NAMALWA (cell line): ENCODE results near the gene ZNF559.
"Not testable (repeated sequence)": the region's sequence is repeated elsewhere in the genome, so short reads cannot be mapped to it uniquely, and the experiment has no call there.

Experiments
- DNase-seq: peaks from one replicate; pipeline ENCODE4 v3.0.0-alpha.2; 2015; ENCODE audit warnings: low spot score

ZNF559 gene

DNA sequence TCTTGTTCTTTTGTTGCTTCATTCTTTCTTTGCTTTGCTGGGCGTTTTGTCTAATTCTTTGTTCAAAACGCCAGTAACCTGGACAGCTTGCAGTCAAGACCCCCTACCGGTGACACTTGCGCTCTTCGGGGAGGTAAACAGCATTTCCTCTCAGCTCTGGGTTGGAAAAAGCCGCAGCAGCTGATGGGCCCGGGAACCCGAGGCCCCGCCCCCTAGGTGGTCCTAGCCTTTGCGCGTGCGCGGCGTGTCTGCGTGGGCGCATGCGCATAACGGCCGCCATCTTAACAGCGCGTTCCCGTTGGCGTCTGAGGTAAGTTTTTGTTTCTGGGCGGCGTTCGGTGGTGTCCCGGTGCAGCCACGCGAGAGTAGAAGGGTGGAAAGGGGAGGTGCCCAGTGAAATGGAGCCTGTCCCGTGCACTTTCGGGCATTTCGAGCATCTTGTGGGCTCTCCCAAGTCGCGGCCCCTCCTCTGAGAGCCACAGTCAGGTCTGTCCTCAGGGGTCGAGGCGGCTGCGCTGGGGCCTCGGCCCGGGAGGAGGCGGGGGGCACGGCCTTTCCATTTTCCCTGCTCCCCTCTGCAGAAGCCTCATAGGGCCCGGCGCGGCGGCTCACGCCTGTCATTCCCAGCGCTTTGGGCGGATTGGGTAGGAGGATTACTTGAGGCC lies at the start of gene ZNF559:
TSS of gene ZNF559 (plus strand) at position 261 of the 665 bp plus-strand sequence. CDS start 14,371 bp downstream, outside the sequence.
- DNase-seq: peak; percentile 97

DNA sequence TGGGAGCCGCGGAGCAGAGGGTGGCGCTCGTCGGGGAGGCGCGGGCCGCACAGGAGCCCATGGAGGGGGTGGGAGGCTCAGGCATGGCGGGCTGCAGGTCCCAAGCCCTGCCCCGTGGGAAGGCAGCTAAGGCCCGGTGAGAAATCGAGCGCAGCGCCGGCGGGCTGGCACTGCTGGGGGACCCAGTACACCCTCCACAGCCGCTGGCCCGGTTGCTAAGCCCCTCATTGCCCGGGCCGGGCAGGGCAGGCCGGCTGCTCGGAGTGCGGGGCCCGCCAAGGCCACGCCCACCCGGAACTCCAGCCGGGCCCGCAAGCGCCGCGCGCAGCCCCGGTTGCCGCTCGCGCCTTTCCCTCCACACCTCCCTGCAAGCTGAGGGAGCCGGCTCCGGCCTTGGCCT lies 40.5 kb upstream of the ZNF559 start:
- DNase-seq: not testable (repeated sequence)

DNA sequence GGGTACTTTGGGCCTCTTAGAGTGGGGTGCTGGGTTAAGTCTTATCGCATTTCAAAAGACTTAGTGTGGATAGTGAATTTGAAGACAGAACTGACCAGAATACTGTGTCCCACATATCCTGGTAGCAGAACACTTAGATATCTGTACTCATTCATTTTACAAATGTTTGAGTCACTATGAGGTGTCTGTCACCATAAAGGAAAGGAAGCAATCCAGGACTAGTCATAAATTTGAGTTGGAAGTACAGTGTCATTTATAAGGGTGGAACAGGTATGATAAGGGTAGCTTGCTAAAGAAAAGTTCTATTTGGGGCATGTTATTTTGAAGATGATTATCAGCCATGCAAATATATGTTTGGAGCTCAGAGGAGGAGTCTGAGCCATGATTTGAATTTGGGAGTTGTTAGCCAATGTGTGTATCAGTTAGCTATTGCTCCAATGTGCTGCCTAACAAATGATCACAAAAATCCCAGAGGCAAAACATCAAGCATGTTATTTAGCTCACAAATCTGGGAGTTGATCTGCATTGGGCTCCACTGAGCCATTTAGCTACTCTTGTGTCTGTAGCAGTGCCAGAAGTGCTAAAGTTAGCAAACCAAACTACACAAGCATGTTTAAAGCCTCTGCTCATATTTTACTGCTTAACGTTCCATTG lies 34.6 kb upstream of the ZNF559 start:
- no peak for DNase-seq

DNA sequence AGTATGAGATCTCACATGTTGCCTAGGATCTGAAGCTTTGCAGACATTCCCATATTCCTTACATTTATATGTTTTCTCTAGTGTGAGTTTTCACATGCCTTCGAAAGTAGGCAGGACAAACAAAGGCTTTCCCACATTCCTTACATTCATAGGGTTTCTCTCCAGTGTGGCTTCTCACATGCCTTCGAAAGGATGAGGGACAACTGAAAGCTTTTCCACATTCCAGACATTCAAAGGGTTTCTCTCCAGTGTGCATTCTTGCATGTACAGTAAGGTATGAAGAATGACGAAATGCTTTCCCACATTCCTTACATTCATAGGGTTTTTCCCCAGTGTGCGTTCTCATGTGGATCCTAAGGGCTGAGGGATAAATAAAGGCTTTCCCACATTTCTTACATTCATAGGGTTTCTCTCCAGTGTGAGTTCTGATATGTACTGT lies 28.5 kb upstream of the ZNF559 start:
- DNase-seq: no peak

DNA sequence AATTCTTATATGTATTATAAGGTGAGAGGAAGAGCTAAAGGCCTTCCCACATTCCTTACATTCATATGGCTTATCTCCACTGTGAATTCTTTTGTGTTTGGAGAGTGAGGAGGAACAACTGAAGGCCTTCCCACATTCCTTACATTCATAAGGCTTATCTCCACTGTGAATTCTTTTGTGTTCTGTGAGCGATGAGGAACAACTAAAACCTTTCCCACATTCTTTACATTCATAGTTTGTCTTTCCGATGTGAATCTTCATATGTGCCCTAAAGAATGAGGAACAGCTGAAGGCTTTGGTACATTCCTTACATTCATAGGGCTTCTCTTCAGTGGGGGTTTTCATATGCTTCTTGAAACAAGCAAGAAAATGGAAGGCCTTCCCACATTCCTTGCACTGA lies 27.6 kb upstream of the ZNF559 start:
- DNase-seq: no peak

DNA sequence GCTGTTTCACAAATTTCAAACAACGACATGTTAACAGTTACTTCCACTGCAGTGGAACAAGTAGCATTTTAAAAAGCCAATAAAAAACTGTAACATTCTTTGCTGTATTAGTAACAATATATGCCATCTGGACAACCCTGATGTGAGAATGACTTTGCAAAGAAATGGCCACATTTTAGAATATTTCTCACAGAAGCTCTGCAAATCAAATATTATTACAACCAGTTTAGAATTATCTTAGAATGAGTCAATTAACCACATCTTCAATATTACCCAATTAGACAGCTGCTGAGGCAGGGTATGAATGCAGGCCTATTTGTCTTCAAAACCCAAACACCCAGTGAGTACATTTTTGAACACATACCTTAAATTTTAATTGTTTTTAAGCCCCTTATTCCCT lies 17.5 kb upstream of the ZNF559 start:
- DNase-seq: no peak

DNA sequence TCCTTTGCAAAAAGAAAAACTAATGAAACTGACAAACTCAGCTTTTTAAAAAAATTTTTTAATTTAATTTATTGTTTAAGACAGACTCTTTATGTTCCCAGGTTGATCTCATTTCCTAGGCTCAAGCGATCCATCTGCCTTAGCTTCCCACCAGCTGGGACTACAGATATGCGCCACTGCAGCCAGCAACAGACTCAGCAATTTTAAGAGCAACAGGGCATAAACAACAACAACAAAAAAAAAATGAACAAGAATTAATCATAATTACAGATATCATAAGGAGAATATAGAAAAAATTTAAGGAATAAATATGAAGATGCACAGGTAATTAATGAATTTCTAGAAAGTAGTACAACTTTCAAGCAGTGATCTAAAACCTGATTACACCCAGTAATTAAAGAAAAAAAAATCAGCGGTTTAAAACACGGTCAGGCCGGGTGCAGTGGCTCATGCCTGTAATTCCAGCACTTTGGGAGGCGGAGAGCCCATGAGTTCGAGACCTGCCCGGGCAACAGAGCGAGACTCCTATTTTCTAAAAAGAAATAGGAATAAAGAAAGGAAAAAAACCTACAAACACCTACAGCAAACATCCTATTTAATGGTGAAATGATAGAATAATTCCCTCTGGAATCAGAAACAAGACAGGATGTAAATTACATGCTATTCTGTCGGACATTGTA lies 15.7 kb upstream of the ZNF559 start:
- DNase-seq: no peak

DNA sequence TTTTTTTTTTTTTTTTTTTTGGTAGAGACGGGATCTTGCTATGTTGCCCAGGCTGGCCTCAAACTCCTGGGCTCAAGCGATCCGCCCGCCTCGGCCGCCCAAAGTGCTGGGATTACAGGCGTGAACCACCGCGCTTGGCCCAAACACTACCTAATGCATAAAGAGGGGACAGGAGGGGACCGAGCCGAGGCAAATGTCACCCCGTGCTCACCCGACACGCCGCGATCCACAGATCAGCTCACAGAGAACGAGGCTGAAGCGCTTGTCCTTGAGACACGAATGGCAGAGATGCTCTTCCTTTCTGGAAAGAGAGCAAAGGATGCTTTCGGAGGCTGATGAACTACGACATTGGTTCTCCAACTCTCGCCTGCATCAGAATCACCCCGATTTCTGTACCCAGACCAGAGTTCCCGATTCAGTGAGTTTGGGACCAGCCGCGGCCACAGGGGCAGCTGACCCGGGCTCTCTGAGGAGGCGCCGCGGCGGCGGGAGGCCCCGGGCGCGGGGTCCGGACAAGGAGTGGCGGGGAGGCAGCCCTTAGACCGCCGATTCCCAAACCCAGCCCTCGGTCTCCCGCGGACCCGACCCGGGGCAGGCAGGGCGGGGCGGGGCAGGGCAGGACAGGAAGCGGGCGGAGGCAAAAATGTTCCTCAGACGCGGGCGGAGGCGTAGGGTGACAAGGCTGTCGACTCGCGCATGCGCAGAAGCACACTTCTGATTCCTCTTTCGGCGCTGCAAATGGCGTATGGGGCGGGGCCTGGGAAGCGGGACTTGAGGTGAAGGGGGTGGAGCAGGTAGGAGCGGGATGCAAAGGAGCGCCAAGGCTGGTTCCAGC lies 14.6 kb upstream of the ZNF559 start, which contains the start of gene ZNF699:
TSS of gene ZNF699 (minus strand) at position 700 of the 835 bp plus-strand sequence. CDS start 4,719 bp downstream, outside the sequence.
- peak; percentile 98 for DNase-seq

DNA sequence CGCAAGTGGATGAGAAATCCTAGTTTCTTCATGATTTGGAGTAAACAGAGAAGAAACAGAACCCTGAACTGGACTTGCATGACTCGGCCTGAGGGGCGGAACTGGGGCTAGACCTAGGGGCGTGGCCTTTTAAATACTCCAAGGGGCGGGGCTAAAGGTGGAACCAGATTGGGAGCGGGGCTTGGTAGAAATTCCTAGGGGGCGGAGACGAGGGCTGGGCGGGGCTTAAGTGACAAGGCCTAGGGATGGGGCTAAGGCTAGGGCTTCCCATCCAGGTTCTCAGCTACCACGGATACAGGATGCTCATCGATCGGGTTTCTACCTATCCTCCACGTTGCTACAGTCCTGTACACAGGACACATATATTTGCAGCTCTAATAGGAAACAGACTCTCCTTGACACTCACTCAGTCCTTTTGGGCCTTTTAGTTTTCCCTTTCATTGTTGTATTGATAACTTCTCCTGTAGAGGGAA lies 14.0 kb upstream of the ZNF559 start:
- no peak for DNase-seq

DNA sequence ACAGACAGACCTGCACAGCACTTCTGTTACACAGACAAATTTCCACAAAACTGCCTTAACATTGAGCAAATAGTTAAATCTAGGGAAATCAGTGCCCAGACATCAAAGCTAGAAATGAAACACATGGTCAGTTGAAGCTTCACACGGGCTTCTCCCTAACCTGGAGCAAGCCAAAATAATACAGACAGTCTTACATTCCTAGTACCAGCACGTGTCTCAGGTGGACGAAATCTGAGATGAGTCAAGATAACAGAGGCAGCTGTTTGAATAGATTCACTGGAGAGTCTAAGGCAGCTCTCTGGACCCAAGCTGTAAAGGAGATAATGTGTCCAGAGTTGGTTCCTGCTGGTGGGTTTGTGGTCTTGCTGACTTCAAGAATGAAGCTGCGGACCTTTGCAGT lies 10.2 kb upstream of the ZNF559 start:
- DNase-seq: no peak

DNA sequence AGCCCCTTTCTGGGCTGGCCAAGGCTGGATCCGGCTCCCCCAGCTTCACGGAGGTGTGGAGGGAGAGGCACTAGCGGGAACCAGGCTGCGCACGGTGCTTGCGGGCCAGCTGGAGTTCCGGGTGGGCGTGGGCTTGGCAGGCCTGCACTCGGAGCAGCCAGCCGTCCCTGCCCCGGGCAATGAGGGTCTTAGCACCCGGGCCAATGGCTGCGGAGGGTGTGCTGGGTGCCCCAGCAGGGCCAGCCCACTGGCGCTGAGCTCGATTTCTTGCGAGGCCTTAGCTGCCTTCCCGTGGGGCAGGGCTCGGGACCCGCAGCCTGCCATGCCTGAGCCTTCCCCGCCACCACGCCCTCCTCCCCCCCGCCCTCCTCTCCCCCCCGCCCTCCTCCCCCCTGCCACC lies 2.6 kb upstream of the ZNF559 start:
- DNase-seq: no peak

DNA sequence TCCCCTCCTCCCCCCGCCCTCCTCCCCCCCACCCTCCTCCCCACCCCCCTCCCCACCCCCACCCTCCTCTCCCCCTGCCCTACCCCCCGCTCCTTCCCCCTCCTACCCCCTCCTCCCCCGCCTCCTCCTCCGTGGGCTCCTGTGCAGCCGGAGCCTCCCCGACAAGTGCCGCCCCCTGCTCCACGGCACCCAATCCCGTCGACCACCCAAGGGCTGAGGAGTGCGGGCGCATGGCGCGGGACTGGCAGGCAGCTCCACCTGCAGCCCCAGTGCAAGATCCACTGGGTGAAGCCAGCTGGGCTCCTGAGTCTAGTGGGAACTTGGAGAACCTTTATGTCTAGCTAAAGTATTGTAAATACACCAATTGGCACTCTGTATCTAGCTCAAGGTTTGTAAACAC lies 2.2 kb upstream of the ZNF559 start:
- not testable (repeated sequence) for DNase-seq

DNA sequence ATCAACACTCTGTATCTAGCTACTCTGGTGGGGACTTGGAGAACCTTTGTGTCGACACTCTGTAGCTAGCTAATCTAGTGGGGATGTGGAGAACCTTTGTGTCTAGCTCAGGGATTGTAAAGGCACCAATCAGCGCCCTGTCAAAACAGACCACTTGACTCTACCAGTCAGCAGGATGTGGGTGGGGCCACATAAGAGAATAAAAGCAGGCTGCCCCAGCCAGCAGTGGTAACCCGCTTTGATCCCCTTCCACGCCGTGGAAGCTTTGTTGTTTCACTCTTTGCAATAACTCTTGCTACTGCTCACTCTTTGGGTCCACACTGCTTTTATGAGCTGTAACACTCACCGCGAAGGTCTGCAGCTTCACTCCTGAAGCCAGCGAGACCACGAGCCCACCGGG lies 1.8 kb upstream of the ZNF559 start:
- not testable (repeated sequence) for DNase-seq

DNA sequence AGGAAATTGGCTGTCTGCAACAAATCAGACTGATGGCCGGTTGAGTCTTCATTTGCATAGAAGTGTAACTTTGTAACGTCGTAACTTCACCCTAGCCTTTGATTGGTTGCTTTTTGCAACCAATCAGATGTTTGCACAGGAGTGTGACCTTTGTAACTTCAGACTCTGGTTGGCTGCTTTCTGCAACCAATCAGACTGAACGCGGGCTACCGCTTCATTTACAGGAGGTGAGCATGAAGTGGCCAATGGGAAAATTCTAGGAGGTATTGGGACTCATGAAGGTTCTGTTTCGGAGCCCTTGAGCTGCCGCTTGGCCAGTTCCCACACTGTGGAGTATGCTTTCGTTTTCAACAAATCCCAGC lies 441 bp upstream of the ZNF559 start:
- DNase-seq: peak; percentile 93

DNA sequence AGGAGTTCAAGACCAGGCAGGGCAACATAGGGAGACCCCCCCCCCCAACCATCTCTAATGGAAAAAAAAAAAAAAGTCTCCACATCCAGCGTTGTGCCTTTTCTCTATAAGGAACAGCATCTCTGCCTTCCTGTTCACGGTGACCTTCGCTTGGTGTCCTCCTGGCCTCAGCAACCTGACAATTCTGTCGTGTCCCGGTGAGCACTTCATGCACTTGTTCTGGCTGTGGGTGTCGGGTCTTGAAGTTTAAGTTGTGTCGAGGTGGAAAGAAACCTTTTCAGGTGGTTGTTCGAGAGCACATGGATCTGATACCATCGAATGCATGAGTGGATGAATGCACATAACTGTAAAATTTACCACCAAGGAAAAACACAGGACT lies 594 bp downstream of the ZNF559 start:
- DNase-seq: peak; percentile 22

DNA sequence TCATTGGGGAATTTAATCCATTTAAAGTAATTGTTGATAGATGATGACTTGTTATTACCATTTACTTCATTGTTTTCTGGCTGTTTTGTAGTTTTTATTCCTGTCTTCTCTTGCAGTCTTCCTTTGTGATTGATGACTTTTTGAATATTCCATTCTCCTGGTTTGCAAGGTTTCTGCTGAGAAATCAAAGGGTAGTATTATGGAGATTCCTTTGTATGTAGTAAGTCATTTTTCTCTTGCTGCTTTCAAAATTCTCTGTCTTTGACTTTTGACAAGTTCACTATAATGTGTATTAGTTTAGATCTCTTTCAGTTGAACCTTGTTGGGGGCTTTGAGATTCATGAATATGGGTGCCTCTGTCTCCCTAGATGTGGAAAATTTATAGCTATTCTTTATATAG lies 6.0 kb downstream of the ZNF559 start:
- DNase-seq: no peak

DNA sequence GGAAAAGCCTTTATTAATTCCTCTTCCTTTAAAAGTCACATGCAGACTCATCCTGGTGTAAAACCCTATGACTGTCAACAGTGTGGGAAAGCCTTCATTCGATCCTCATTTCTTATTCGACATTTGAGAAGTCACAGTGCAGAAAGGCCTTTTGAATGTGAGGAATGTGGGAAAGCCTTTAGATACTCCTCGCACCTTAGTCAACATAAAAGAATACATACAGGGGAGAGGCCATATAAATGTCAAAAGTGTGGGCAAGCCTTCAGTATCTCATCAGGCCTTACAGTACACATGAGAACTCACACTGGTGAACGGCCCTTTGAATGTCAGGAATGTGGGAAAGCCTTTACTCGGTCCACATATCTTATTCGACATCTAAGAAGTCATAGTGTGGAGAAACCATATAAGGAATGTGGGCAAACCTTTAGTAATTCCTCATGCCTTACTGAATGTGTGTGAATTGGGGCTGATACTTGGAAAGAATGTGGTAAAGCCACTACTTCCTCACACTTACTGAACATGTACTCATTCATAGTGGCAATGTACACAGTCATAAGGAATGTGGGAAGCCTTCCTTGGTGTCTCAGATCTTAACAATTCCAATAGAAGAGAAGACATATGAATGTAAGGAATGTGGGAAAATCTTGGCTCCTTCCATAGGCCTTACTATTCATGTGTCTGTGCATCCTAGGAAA lies 18.8 kb downstream of the ZNF559 start:
- DNase-seq: no peak

DNA sequence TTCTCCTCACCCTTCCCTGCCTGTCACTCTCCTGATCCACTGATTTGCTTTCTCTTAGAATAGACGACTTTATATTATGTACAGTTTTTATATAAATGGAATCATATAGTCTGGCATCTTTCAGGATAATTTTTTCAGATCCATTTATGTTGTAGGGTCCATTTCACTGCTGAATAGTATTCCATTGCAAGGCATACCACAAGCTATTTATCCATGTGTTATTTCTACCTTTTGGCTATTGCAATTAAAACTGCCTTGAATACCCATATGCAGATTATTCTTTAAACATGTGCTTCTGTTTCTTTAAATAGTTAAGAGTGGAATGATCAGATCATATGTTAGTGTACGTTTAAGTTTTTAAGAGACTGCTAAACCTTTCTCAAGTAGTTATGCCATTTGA lies 21.0 kb downstream of the ZNF559 start:
- DNase-seq: no peak

DNA sequence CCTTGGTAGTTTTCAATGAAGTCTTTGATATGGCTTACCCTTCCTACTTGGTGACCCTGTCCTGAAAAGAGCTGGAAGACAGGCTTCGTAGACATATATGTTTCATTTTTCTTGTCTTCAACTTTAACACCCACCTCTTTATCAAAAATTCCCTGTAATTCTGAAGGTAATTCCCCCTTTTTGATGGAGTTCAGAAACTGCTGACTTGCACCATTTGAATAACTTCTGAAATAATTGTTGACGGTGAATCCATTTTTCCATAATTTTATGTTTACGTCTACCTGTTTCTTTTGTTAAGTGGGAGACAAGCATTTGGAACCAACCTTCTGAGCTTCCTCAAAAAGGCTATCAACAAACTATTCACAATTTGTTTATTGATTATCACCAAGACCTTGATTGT lies 24.3 kb downstream of the ZNF559 start:
- DNase-seq: no peak

DNA sequence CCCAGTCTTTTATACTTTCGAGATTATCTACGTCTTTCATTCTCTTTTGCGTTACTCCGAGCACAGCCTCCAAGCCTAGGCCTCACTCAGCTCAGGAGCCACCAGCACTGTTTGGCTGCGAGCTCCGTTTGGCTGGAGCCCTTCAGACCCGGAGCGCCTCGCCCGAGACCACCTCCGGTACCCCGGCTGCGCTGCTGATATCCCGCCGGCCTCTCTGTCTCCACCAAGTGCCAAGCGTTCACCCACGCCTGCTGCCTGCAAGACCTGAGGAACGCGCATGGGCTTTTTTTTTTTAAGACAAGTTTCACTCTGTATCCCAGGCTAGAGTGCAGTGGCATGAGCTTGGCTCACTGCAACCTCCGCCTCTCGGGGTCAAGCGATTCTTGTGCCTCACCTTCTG lies 24.7 kb downstream of the ZNF559 start:
- no peak for DNase-seq

DNA sequence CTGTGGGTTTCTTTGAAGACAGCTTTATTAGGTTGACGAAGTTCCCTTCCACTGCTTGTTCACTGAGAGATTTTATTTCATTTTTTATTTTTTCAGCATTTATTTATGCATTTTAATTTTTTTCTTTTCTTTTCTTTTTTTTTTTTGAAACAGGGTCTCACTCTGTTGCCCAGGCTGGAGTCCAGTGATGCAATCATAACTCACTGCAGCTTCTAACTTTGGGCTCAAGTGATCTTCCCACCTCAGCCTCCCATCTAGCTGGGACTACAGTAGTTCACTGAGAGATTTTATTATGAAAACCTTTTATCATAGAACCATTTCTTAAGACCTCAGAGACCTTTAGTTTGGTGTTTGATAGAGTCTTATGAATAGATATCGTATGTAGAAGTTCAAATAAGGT lies 28.5 kb downstream of the ZNF559 start:
- DNase-seq: no peak

DNA sequence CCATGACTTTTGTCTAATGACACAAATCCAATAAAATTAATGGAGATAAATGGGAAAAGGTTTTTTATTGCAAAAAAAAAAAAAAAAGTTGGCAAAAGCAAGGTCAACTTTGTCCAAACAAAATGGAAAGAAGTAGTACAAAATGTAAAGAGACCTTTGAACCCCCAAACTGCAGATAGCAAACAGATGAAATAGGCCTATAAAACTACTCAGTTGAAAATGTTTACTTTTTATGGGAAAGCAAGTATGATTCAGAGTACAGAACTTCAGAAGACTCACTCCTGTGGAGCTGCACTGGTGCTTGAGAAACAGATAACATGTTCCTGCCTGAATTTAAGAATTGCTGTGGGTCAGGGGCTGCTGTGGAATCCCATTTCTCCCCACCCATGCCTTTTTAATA lies 29.0 kb downstream of the ZNF559 start:
- no peak for DNase-seq
